Measurements from ENCODE around the gene ZNF311.

DNA sequence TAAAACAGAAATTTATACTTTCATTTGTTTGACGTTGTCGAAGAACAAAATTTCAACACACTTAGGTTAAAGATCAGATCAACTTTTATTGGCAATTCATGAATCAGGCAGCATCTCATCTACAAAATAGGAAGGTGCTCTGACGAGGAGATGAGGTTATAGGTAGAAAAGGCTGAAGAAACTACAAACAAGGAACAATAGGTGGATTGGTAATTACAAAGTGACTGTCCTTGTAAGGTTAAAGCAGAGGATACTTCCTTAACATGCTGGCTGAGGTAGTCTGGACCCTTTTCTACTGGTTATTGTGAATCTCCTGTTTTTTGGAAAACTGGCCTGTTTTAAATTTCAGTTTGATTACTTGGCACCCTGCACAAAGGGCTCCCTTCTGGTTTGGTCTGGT, 48.8 kb downstream of the ZNF311 start:
- TF ChIP-seq, protein P1, sequence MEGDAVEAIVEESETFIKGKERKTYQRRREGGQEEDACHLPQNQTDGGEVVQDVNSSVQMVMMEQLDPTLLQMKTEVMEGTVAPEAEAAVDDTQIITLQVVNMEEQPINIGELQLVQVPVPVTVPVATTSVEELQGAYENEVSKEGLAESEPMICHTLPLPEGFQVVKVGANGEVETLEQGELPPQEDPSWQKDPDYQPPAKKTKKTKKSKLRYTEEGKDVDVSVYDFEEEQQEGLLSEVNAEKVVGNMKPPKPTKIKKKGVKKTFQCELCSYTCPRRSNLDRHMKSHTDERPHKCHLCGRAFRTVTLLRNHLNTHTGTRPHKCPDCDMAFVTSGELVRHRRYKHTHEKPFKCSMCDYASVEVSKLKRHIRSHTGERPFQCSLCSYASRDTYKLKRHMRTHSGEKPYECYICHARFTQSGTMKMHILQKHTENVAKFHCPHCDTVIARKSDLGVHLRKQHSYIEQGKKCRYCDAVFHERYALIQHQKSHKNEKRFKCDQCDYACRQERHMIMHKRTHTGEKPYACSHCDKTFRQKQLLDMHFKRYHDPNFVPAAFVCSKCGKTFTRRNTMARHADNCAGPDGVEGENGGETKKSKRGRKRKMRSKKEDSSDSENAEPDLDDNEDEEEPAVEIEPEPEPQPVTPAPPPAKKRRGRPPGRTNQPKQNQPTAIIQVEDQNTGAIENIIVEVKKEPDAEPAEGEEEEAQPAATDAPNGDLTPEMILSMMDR (conservative IDR thresholded peaks at IDR 0.05; ENCODE audit: low read length) = no peak
- TF ChIP-seq EZH2phosphoT487 (IDR thresholded peaks at IDR 0.05; ENCODE audit: borderline replicate concordance) = no peak
